ENCODE measurements around the gene INAFM2.

The INAFM2 gene

GRCh38 chr15:40287505-40287904 lies 36.0 kb upstream of the INAFM2 start:
- DNase-seq (ENCODE audit: low read depth in 3 of 3) = no peak

DNA sequence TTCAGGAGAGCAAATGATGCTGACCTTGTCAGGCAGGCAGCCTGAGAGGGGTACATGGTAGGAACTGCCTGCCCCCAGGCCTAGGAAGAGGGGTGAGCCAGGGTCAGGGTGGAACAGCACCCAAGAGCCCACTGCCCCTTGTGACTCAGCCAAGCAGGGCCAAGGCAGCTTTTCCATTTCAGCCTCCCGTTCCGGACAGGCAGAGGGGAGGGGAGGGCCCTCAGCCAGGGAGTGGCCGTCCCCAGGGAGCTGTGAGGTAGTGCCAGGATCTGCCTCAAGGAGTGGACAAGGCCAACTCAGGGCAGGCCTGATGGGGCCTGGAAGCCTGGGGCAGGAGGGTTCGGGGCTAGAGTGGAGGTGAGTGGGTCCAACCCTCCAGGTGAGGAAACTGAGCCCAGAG lies 35.5 kb upstream of the INAFM2 start:
- DNase-seq (ENCODE audit: low read depth in 3 of 3) = no peak

DNA sequence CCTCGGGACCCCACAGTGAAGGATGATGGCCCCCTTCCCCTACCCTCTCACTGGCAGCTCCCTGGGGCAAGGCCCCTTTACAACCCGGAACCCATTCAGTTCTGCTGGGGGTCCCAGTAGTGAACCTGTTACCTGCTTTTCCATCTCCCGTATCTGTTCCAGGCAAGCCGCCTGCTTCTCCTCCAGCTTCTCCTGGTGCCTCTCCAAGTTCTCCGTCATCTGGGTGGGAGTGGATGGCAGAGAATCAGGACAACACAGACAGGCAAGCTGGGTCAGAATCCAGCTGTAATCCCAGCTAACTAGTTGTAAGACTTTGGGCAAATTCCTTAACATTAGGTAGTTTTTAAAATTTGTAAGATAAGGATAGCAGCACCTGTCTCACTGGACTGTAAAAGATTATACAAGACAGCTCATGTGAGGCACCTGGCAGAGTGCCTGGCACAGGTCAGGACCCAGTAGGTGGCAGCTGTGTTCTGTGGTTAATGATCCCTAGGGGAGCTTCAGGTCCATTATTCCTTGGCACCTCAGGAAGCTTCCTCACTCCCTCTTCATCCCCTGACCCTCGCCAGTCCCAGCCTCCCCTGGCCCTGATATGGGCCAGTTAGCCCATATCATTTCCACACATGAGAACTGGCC lies 34.2 kb upstream of the INAFM2 start:
- DNase-seq (ENCODE audit: low read depth in 3 of 3) = no peak

DNA sequence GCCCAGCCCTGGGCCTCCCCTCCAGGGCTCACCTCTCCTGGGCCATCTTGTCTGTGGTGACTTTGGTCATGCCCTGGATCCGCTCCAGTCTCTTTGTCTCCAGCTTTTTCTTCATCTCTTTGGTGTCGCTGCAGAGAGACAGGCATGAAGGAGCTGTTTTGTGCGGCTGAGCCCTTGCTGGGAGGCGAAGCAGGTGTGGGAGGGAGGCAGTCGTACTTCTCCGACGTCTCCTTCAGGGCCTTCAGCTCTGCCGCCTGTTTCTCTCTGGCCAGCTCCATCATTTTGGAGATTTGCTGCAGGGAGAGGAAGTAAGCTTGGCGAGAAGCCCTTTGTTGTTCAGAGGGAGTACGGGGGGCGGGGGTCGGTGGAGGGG lies 33.0 kb upstream of the INAFM2 start:
- no peak for DNase-seq (ENCODE audit: low read depth in 3 of 3)

- no peak for DNase-seq (ENCODE audit: low read depth in 3 of 3)
These were observed 32.4 kb upstream of the INAFM2 start for GRCh38 chr15:40290918-40291574.

GRCh38 chr15:40292246-40292645 lies 31.2 kb upstream of the INAFM2 start:
- no peak for DNase-seq (ENCODE audit: low read depth in 3 of 3)

DNA sequence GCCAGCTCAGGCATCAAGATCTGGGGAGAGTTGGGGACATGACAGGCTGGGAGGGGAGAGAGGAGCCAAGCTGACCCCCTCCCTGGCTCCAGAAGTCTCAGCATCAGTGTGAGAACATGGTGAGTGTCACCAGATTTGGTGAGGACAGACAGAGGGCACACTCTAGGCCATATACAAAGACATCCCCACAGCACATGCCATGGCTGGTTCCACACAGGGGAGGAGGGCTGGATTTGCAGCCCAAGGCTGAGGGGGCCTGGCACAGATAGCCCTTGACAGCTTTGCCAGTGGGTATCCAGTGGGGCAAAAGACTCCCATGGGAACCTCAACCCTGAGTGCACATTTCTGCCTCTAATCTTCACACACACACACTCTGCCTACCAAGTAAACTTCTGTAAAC lies 30.5 kb upstream of the INAFM2 start:
- no peak for DNase-seq (ENCODE audit: low read depth in 3 of 3)

GRCh38 chr15:40293905-40294895 lies 29.3 kb upstream of the INAFM2 start:
- DNase-seq (ENCODE audit: low read depth in 3 of 3) = no peak

GRCh38 chr15:40295297-40295696 lies 28.2 kb upstream of the INAFM2 start:
- no peak for DNase-seq (ENCODE audit: low read depth in 3 of 3)

- no peak for DNase-seq (ENCODE audit: low read depth in 3 of 3)
These were observed 27.5 kb upstream of the INAFM2 start for GRCh38 chr15:40295877-40296560.

GRCh38 chr15:40296561-40297230 lies 26.8 kb upstream of the INAFM2 start:
- DNase-seq (ENCODE audit: low read depth in 3 of 3) = no peak

DNA sequence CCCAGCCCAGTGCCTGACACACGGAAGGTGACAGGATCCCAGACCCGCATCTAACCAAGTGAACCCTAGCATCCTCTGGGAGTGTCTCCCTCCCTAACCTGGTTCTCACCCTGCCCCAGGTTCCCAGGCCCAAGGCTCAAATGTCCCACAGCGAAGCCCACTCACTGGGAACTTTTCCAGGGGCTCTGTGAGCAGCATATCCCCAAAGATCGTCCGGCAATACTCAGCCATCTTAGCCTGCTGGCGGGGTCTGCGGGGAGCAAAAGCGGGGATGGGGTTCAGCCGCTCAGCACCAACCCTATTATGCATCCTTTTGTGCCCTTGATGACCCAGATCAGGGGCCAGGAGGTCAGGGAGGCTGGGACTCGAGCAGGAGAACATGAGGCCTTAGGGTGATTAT lies 26.1 kb upstream of the INAFM2 start:
- no peak for DNase-seq (ENCODE audit: low read depth in 3 of 3)

- no peak for DNase-seq (ENCODE audit: low read depth in 3 of 3)
These were observed 25.1 kb upstream of the INAFM2 start for GRCh38 chr15:40298216-40298935.

GRCh38 chr15:40300367-40300766 lies 23.1 kb upstream of the INAFM2 start:
- no peak for DNase-seq (ENCODE audit: low read depth in 3 of 3)

DNA sequence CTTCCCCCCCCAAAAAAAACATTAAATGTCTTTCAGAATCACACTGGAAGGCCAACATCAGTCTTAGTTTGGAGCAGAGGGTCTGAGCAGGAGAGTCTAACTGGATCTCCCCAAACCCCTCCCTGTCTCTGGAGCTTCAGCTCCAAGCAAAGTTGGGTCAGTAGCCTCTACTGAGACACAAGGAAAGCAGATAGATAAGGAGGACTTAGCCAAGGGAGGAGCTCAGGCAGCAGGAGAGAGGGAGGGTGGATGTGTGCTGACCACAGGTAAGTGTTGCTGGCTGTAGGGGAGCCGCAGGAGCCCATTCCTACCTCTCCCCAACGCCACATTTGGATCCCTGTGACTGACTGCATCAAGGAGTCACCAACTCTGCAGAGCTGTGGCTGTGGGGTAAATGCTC lies 22.7 kb upstream of the INAFM2 start:
- DNase-seq (ENCODE audit: low read depth in 3 of 3) = no peak

DNA sequence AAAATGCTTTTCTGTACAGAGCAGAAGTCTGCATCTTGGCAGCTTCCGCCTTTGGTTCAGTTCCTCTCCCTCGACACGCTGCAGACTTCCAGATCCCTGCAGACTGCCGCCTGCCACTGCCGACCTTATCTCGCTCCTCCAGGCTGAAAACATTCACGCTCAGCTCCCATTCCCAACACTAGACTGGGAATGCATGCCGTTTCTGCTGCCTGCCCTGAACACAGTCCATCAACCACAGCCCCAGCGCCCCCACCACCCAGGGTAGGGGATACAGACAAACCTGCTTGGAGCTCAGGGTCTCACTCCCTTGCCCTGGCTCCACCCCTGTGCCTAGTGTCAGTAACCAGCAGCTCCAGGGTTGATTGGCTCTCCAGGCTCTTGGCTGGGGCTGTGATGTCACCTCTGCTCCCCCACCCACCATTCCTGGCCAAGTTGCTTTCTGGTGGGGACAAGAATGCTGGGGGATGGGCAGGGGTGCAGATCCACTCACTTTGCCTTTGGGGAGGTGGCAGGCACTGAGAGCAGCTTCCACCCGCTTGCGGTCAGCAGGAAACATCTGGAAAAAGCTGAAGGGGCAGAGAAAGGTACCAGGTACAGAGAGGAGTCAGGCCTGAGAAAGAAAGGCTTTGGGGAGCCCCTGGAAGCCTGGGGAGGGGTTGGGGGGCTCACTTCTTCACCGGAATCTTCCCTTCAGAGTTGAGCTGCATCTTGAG lies 21.9 kb upstream of the INAFM2 start:
- DNase-seq (ENCODE audit: low read depth in 3 of 3) = no peak

- DNase-seq (ENCODE audit: low read depth in 3 of 3) = no peak
These were observed 21.1 kb upstream of the INAFM2 start for GRCh38 chr15:40302288-40302886.

- no peak for DNase-seq (ENCODE audit: low read depth in 3 of 3)
These were observed 20.5 kb upstream of the INAFM2 start for GRCh38 chr15:40302981-40303380.

DNA sequence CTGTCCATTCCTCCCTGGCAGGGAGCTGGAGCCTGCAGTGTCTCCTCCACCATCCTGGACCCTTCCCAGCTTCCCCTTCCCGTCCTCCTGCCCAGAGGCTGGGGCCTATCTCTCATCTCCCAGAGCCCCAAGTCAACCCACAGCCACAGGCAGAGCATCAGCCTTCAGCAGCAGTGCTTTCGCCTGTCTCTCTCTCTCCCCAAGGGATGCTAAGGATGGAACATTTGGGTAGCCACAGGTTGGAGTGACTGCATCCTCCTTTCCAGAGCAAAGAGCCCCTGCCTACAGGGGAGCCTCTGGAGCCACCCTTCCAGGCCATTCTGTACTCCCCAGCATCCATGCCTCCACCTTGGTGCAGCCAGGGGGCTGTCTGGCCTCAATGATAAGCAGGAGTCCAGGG lies 19.9 kb upstream of the INAFM2 start:
- no peak for DNase-seq (ENCODE audit: low read depth in 3 of 3)

- no peak for DNase-seq (ENCODE audit: low read depth in 3 of 3)
These were observed 18.2 kb upstream of the INAFM2 start for GRCh38 chr15:40305281-40305680.

All from stimulated activated CD4-positive, alpha-beta T cell treated with anti-CD3 and anti-CD28 coated beads, TNF-alpha, amount 100 ng/mL, for 4 hours (primary cell).